HG03439 (cell line): ENCODE data around the gene MEIS1.
"Not testable (repeated sequence)": the region's sequence is repeated elsewhere in the genome, so short reads cannot be mapped to it uniquely, and the experiment has no call there.

Experiments used
- ATAC-seq: cut with Tn5 transposase; IDR thresholded peaks from one replicate; pipeline ENCODE4 v1.9.1; 2021; ENCODE audit warnings: mild to moderate bottlenecking, moderate library complexity; ENCODE audit not compliant: unreplicated experiment

MEIS1 gene

DNA sequence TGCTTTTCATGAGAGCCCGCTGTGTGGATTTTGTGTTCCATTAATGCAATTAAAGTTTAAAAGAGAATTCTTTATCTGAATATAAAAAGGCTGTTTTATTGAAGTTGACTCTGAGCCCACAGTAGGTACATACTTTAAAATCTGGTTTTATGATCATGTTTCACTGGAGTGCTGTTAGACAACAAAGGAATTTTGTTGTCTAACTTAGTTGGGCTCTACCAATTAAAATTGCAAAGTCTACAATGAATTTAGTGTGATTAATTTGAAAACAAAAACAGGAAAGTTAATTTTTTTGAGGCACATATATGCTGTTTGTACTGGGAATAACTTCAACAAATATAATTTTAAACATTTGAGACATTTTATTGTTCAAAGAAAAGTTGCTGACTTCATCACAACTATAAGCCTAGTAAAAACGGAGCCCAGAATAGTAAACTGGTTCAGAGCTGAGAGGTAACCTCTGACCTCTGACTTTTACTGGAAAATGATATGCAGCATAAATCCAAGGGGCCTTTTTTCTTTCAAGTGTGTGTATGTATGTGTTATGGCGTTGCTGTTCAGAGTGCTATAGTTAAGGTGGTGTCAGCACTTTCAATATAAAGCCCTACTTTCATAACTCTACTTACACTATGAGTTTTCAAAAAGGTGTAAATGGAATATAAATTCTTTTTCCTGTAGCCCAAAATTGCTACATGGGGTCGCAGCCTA is 30.2 kb downstream of the MEIS1 start:
- no peak for ATAC-seq

GRCh38 chr2:66466433-66466832 is 31.5 kb downstream of the MEIS1 start:
- no peak for ATAC-seq

- no peak for ATAC-seq
Measured at GRCh38 chr2:66467718-66468117, 32.8 kb downstream of the MEIS1 start.

DNA sequence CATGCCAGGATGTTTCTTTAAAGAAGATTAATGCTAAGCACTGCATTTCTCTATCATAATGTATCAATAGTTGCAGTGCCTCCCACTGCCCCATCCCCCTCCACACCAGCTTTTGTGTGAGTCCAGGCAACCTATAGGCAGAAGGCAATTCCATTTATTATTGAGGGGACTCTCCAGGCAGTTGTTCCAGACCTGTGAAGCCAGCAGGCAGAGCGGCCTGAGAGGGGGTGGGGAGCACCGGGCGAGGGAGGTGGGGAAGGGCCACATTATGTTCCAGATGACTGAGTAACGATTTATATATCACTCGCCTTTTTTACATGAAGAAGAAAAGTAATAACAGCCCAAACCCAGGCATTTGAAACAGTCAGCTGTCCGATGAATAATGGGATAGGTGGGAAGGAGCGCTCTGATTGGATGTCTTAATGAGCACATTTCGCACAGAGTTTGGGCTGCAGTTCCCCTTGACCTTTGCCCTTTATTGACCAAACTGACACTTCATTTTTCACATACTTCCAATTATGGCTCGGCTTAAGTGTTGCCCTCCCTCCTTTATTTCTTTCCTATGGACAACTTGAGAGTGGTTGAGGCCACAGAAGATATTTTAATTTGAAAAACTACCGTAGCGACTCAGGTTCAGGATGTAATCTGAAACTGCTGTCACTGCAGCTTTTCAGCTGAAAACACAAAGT is 34.4 kb downstream of the MEIS1 start:
- ATAC-seq: no peak

- ATAC-seq: no peak
Measured at GRCh38 chr2:66470199-66470598, 35.3 kb downstream of the MEIS1 start.

- ATAC-seq: no peak
Measured at GRCh38 chr2:66472225-66472843, 37.4 kb downstream of the MEIS1 start.

GRCh38 chr2:66477135-66477842 is 42.4 kb downstream of the MEIS1 start:
- no peak for ATAC-seq

GRCh38 chr2:66478299-66478698 is 43.4 kb downstream of the MEIS1 start:
- ATAC-seq: no peak

- ATAC-seq: no peak
Measured at GRCh38 chr2:66478731-66479316, 43.9 kb downstream of the MEIS1 start.

- no peak for ATAC-seq
Measured at GRCh38 chr2:66481100-66481549, 46.2 kb downstream of the MEIS1 start.

DNA sequence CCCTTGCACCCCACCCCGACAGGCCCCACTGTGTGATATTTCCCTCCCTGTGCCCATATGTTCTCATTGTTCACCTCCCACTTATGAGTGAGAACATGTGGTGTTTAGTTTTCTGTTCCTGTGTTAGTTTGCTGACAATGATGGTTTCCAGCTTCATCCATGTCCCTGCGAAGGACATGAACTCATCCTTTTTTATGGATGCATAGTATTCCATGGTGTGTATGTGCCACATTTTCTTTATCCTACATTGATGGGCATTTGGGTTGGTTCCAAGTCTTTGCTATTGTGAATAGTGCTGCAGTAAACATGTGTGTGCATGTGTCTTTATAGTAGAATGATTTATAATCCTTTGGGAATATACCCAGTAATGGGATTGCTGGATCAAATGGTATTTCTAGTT is 50.3 kb downstream of the MEIS1 start:
- ATAC-seq: not testable (repeated sequence)

- ATAC-seq: no peak
Measured at GRCh38 chr2:66488946-66489345, 54.0 kb downstream of the MEIS1 start.

- no peak for ATAC-seq
Measured at GRCh38 chr2:66489436-66489835, 54.5 kb downstream of the MEIS1 start.

- ATAC-seq: no peak
Measured at GRCh38 chr2:66490588-66491001, 55.7 kb downstream of the MEIS1 start.

- no peak for ATAC-seq
Measured at GRCh38 chr2:66494708-66495107, 59.8 kb downstream of the MEIS1 start.

- no peak for ATAC-seq
Measured at GRCh38 chr2:66495788-66496640, 61.1 kb downstream of the MEIS1 start.

- ATAC-seq: no peak
Measured at GRCh38 chr2:66496670-66497420, 61.9 kb downstream of the MEIS1 start.

DNA sequence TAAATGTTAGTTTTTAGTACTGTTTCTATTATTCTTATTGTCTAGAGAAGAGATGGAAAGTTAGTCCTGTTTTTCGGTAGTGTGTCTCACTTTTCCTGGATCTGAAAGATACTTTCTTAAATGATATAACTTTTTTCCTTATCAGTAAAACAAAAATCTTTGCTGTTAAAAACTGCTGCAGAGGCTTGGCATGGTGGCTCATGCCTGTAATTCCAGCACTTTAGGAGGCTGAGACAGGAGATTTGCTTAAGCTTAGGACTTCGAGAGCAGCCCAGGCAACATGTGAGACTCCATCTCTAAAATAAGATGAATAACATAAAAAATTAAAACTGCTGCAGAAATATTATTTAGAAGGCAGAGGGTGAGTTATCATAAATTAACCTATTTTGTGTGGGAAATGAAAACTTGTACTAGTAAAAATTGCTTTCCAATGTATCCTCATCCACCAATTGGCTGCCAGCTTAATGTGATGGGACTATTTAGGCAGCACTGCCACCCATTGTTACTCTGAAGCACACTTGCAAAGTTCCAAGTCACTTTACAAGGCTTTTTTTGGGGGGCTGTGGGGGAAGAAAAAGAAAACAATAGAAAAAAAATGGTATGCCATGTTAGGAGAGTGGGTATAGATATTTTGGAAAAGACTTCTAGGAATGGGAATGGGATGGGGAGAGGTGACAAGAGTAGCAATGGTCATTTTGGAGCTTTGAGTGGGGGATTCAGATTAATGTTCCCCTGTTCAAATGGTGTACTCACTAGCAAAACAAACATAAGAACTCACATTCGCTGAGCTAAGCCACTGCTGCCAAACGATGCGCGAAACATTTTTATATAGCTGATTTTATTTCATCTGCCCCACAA is 62.7 kb downstream of the MEIS1 start:
- ATAC-seq: no peak
